Vagina (tissue), 2 donors: ENCODE measurements around the gene COL5A1.

ENCODE experiments used
- POLR2A ChIP-seq, 2 donors: fragments of 450-650 bp; IDR thresholded peaks; one replicate each; pipeline ENCODE4 v1.6.1; 2017; ENCODE audit warnings: antibody characterized with exemption in 2 of 2, mild to moderate bottlenecking in 2 of 2, moderate library complexity in 2 of 2
- POLR2AphosphoS5 ChIP-seq, 2 donors: sonication (generic); formaldehyde crosslinking; IDR thresholded peaks; one replicate each; pipeline ENCODE4 v1.9.0; 2017; ENCODE audit warnings: antibody characterized with exemption in 2 of 2, mild to moderate bottlenecking in 2 of 2, low read depth in 1 of 2; ENCODE audit not compliant: insufficient read depth in 1 of 2
- TF ChIP-seq, protein P1 (sequence below), 3 experiments: fragments of 450-650 bp in 2 of 3; fragments of 200-600 bp in 1 of 3; sonication (generic) in 1 of 3; IDR thresholded peaks; one replicate each; pipeline ENCODE4 v1.5.1; 2017 to 2019; ENCODE audit warnings: antibody characterized with exemption in 3 of 3, mild to moderate bottlenecking in 2 of 3, moderate library complexity in 2 of 3

DNA sequence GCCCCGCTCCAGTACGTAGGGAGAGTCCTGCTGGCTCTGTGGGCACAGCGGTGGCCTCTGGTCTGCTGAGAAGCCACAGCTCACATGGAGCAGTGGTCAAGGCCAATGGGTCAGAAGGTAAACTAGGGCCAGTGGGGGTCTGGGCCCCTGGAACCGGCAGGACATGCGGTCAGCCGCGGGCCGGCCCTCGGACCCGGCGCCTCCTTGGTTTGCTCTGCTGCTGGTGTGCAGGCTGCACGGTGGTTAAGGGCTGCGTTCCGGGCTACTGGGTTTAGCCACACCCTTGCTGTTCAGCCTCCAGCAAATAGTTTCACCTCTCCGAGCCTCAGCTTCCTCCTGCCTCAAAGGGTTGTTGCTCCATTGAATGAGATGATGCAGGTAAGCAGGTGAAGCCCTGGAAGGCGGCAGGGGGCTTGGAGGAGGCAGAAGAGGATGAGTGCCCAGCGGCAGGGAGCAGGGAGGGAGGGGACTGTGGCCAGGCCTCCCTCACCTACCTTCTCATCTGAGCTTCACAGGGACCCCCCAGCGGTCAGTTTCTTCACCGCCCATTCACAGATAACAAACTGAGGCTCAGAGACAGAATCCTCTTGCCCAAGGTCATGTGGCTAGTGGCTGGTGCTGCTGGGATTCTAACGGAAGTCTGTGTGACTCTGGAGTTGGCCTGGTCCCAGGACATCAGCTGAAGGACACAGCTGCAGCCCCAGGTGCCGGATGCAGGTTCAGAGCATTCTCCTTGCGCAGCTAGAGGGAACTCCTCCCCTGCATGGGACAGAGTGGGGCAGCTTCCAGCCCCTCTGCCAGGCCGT, 3.7 kb upstream of the COL5A1 start:
- TF ChIP-seq, protein P1, sequence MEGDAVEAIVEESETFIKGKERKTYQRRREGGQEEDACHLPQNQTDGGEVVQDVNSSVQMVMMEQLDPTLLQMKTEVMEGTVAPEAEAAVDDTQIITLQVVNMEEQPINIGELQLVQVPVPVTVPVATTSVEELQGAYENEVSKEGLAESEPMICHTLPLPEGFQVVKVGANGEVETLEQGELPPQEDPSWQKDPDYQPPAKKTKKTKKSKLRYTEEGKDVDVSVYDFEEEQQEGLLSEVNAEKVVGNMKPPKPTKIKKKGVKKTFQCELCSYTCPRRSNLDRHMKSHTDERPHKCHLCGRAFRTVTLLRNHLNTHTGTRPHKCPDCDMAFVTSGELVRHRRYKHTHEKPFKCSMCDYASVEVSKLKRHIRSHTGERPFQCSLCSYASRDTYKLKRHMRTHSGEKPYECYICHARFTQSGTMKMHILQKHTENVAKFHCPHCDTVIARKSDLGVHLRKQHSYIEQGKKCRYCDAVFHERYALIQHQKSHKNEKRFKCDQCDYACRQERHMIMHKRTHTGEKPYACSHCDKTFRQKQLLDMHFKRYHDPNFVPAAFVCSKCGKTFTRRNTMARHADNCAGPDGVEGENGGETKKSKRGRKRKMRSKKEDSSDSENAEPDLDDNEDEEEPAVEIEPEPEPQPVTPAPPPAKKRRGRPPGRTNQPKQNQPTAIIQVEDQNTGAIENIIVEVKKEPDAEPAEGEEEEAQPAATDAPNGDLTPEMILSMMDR (IDR thresholded peaks at IDR 0.05) = no peak
- TF ChIP-seq POLR2AphosphoS5 (IDR thresholded peaks at IDR 0.05; ENCODE audit: insufficient read depth in 1 of 2, low read depth in 1 of 2) (no peak), POLR2A (IDR thresholded peaks at IDR 0.05) (no peak)
